Measurements from ENCODE around the gene MTA1.

MTA1 gene

GRCh38 chr14:105456736-105457617 lies 37.4 kb downstream of the MTA1 start:
- no peaks in the 10 kb centered on the region for H3K9me3 ChIP-seq (ENCODE audit: low read length)
- no peak overlapping the region for H3K27ac ChIP-seq (ENCODE audit: low read depth, low read length, poor library complexity, severe bottlenecking)
- TF ChIP-seq CTCF (IDR thresholded peaks at IDR 0.05; ENCODE audit: low read length) (no peak), EZH2 (IDR thresholded peaks at IDR 0.05; ENCODE audit: borderline replicate concordance, low read length) (no peak)

GRCh38 chr14:105458010-105458409 lies 38.4 kb downstream of the MTA1 start:
- TF ChIP-seq EZH2 (IDR thresholded peaks at IDR 0.05; ENCODE audit: borderline replicate concordance, low read length) (no peak), CTCF (IDR thresholded peaks at IDR 0.05; ENCODE audit: low read length) (no peak)

More at GRCh38 chr14:105456736-105457617, 37.4 kb downstream of the MTA1 start:
- no peaks in the 10 kb centered on the region for H4K20me1 ChIP-seq (ENCODE audit: insufficient read depth, low read length)
- no peaks in the 10 kb centered on the region for H3K4me1 ChIP-seq (ENCODE audit: insufficient read depth, low read length, severe bottlenecking)
- no peak overlapping the region for H3K9ac ChIP-seq (ENCODE audit: low read length)
- H3K36me3 ChIP-seq (ENCODE audit: insufficient read depth, low read length) = peaks cover 86% of the 10 kb centered on the region
- H3K4me2 ChIP-seq (ENCODE audit: low read length) = no peak overlapping the region
- H3K27me3 ChIP-seq (ENCODE audit: insufficient read depth, low read length) = no peaks in the 10 kb centered on the region
- no peaks in the 10 kb centered on the region for H3K79me2 ChIP-seq (ENCODE audit: insufficient read depth, low read length)
- H3K4me3 ChIP-seq (ENCODE audit: low read depth, low read length, poor library complexity, severe bottlenecking) = no peak overlapping the region
- H3F3A ChIP-seq (ENCODE audit: insufficient read depth, low read length) = no peaks in the 10 kb centered on the region
- no peaks in the 10 kb centered on the region for H3K9me2 ChIP-seq (ENCODE audit: low read depth, low read length)
- H2AFZ ChIP-seq (ENCODE audit: low read length) = no peak overlapping the region

GRCh38 chr14:105458571-105458970 lies 38.9 kb downstream of the MTA1 start:
- Histone ChIP-seq H3K36me3 (ENCODE audit: insufficient read depth, low read length) (peaks cover 84% of the 10 kb centered on the region), H3K4me1 (ENCODE audit: insufficient read depth, low read length, severe bottlenecking) (no peaks in the 10 kb centered on the region), H3F3A (ENCODE audit: insufficient read depth, low read length) (no peaks in the 10 kb centered on the region), H4K20me1 (ENCODE audit: insufficient read depth, low read length) (no peaks in the 10 kb centered on the region), H2AFZ (ENCODE audit: low read length) (no peak overlapping the region), H3K27me3 (ENCODE audit: insufficient read depth, low read length) (no peaks in the 10 kb centered on the region), H3K79me2 (ENCODE audit: insufficient read depth, low read length) (no peaks in the 10 kb centered on the region), H3K4me2 (ENCODE audit: low read length) (no peak overlapping the region), H3K9ac (ENCODE audit: low read length) (no peak overlapping the region), H3K4me3 (ENCODE audit: low read depth, low read length, poor library complexity, severe bottlenecking) (no peak overlapping the region), H3K27ac (ENCODE audit: low read depth, low read length, poor library complexity, severe bottlenecking) (no peak overlapping the region), H3K9me2 (ENCODE audit: low read depth, low read length) (no peaks in the 10 kb centered on the region), H3K9me3 (ENCODE audit: low read length) (no peaks in the 10 kb centered on the region)
- no peak for TF ChIP-seq EZH2 (IDR thresholded peaks at IDR 0.05; ENCODE audit: borderline replicate concordance, low read length)
- no peak for TF ChIP-seq CTCF (IDR thresholded peaks at IDR 0.05; ENCODE audit: low read length)

More at GRCh38 chr14:105458010-105458409, 38.4 kb downstream of the MTA1 start:
- H3K79me2 ChIP-seq (ENCODE audit: insufficient read depth, low read length) = no peaks in the 10 kb centered on the region
- H4K20me1 ChIP-seq (ENCODE audit: insufficient read depth, low read length) = no peaks in the 10 kb centered on the region
- H3K36me3 ChIP-seq (ENCODE audit: insufficient read depth, low read length) = peaks cover 84% of the 10 kb centered on the region
- no peaks in the 10 kb centered on the region for H3F3A ChIP-seq (ENCODE audit: insufficient read depth, low read length)
- H3K9me3 ChIP-seq (ENCODE audit: low read length) = no peaks in the 10 kb centered on the region
- no peaks in the 10 kb centered on the region for H3K27me3 ChIP-seq (ENCODE audit: insufficient read depth, low read length)
- no peaks in the 10 kb centered on the region for H3K4me1 ChIP-seq (ENCODE audit: insufficient read depth, low read length, severe bottlenecking)
- H3K27ac ChIP-seq (ENCODE audit: low read depth, low read length, poor library complexity, severe bottlenecking) = no peak overlapping the region
- no peak overlapping the region for H2AFZ ChIP-seq (ENCODE audit: low read length)
- H3K4me2 ChIP-seq (ENCODE audit: low read length) = no peak overlapping the region
- H3K4me3 ChIP-seq (ENCODE audit: low read depth, low read length, poor library complexity, severe bottlenecking) = no peak overlapping the region
- H3K9me2 ChIP-seq (ENCODE audit: low read depth, low read length) = no peaks in the 10 kb centered on the region
- H3K9ac ChIP-seq (ENCODE audit: low read length) = no peak overlapping the region
